Stimulated activated CD4-positive, alpha-beta T cell treated with anti-CD3 and anti-CD28 coated beads, Interleukin-2, amount 100 ng/mL, for 24 hours (primary cell): ENCODE results near the gene C3orf70.

Source experiments
- DNase-seq, 2 donors: peaks; one replicate each; pipeline ENCODE4 v3.0.0-alpha.2; 2020

The C3orf70 gene

DNA sequence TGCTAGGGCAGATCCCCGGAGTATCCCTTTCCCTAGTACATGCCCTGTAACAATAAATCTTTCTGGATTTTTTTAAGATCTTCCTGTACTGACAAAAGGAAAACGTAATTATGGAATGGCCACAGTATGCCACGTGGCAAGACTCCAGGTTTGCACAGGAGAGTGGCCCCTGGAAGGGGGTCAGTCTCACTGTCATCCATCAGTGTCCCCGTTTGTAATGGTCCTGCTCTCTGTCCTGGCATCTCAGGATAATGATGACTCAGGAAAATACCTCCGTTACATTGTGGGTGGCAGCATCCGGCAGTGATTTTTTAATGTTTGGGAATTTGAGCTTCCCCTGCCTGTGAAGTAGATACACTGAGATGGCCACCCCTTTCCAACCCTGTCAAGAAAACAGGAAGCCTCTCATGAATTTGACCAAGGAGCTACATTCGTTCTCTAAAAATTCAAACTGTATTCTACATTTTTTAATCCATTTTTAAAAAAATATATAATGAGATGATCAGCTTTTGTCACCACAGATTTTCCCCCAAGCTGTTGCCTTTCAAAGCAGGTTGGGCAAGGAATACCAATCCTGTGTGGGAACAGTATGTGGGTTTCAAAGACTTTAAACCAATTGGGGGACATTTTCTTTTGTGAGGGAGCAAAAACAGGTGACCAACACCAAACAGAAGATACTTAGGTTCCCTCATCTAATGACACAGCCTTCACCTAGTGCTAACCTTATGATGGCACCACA lies 110.4 kb downstream of the C3orf70 start:
- no peak for DNase-seq

DNA sequence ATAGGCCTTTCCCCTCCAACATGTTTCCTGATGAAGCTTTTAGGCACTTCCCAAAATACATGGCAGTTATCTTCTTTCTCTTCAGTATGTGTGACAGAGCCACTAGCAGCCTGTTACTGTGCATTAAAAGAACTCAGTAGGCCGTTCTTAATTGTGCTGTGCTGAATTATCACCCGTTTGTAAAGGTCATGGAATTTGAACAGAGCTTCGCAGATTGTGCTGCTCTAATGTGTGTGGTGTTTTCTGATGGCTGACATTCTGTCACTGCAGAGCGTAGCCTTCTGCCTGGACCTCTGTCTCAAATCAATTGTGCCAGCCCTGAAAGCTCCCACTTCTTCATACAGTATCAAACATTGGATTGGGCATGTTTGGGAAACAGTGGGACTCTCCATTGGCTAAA lies 111.3 kb downstream of the C3orf70 start:
- no peak for DNase-seq

DNA sequence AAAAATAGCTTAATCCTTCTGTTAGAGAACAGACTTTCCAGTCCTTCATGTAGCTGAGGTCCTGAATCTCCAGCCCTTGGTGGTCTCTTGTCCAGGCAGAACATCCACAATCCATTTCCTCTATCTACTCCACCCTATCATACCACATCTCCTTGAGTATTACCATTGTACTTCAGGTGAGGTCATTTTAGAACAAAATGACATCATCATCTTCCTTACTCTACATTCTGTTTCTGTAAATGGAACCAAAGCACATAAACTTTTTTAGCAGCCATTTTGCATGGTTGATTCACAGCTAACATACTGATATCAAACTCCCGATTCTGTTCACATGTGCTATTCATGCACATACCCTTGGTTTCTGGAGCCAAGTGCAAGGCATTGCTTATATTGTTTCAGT lies 112.4 kb downstream of the C3orf70 start:
- no peak for DNase-seq

DNA sequence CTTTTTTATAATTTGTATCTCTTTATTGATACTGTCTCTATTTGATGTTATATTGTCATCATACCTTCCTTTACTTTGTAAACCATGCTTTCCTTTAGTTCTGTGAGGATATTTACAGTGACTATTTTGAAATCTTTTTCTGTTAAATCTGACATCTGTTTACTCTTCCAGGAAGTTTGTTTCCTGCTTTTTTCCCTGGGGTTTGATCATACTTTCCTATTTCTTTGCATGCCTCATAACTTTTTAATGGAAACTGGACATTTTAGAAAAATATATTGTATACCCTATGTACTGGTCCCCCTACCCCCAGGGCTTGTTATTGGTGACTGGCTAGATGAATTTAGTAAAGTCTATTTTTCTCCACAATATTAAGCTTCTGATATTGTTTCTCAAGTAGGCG lies 115.1 kb downstream of the C3orf70 start:
- no peak for DNase-seq

DNA sequence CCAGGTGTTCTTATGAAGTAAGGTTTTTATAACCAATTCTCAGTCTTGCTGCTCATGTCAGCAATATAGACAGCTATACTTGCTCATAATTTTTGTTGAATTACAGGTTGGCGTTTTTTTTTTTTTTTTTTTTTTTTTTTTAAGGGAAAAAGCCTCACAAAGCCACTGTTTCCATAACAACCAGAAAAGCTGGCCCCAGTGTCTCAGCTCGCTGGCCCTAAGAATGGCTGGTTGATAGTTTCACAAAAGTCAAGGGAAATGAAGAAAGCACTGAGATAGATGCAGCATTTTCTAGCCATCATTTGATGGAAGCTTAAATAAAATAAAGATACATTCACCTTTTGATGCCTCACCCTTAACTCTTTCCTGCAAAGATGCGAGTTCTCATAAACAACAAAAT lies 121.9 kb downstream of the C3orf70 start:
- no peak for DNase-seq

DNA sequence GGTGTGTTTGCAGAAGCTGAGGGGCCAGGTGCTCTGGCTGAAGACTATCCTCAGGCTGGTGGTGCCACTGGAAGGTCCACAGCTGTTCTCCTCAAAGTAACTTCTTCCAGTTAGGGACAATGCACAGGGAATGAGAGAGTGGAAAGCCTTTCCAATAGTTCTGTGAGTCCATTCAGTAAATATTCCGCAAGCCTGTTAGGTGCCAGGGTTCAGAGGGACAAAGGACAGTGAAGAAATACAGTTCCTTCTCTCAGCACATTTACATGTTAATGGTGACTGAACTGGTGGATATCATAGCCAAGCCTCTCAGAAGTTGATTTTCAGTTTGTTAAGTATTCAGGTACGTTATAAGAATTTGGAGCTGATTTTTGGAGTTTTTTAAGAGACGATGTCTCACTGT lies 122.5 kb downstream of the C3orf70 start:
- no peak for DNase-seq

DNA sequence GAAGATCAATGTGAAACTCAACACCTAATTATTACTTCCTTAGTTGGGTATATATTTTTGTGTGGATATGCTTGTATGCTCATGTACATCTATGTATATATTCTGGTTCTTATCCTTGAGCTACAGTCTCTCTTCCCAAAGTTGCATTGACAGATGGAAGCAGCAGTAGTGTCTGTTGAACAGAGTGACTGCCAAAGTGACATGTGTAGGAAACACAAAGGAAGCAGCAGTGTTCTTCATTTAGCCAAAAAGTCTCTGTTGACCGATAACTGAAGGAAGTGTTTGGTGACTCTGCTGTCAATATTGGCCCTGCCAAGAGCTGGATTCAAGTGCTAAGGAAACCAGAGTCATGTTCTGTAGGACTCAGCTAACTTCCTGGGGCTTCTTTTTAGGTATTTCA lies 123.8 kb downstream of the C3orf70 start:
- DNase-seq, result no peak

DNA sequence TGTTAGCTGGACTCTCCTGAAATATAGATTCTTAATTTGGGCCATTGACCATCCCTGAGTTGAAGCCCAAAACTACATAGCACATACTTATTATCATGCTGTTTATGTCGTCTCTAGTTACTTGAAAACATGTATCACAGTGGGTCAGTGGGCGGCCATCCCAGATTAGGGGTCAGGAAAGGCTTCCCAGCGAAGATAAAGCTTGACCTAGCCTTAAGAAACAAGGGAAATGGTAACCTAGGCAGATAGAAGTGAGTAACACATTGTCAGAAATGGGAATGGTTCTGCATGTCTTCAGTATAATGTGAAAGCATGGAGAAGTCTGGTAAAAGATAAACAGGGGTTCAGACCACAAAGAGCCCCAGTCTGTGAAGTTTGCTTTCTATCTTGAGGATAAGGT lies 124.7 kb downstream of the C3orf70 start:
- DNase-seq, result no peak
